ENCODE measurements around the gene TATDN2.

Gene TATDN2

DNA sequence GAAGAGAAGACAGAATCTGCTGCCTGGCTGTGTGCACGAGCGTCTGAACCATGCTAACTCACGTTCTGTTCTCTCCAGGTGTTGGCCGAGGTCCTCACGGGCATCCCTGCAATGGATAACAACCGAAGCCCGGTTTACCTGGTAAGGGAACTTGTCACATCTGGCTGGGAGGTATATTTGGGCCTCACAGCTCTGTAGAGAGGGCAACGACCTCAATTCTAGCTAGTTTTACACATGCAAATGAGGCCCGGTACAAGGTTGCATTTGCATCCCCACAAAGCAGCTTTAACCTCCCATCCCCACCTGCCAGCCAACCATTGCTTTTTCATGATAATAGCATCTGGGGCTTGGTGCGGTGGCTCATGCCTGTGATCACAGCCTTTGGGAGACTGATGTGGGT, 22.0 kb upstream of the TATDN2 start:
- H3K23ac ChIP-seq (ENCODE audit: low read length in 2 of 2): no peak overlapping the region
- H3K27me3 ChIP-seq (ENCODE audit: control insufficient read depth in 1 of 2, insufficient read depth in 1 of 2, low read length in 2 of 2): no peaks in the 10 kb centered on the region
- no peak overlapping the region for H3K4me3 ChIP-seq (ENCODE audit: insufficient read depth in 1 of 2, low read depth in 1 of 2, low read length in 2 of 2)
- no peak overlapping the region for H2BK15ac ChIP-seq (ENCODE audit: low read depth, poor library complexity, severe bottlenecking)
- H3K4ac ChIP-seq (ENCODE audit: low read depth in 1 of 2, low read length in 2 of 2): no peak overlapping the region
- no peak overlapping the region for H4K91ac ChIP-seq (ENCODE audit: low read length)
- no peak overlapping the region for H3K27ac ChIP-seq (ENCODE audit: low read length, poor library complexity, severe bottlenecking)
- no peak overlapping the region for H2AFZ ChIP-seq (ENCODE audit: low read depth, low read length)
- peaks cover 4% of the 10 kb centered on the region for H3K4me1 ChIP-seq (ENCODE audit: control insufficient read depth, insufficient read depth, low read depth, low read length)
- no peaks in the 10 kb centered on the region for H3K79me1 ChIP-seq (replicated peaks; ENCODE audit: low read length, poor library complexity, severe bottlenecking)
- no peak for DNase-seq
- H2AK5ac ChIP-seq (ENCODE audit: low read length, severe bottlenecking): no peak overlapping the region
- H3K9me3 ChIP-seq (ENCODE audit: control insufficient read depth, low read length): no peaks in the 10 kb centered on the region
- no peak overlapping the region for H3K14ac ChIP-seq (ENCODE audit: low read length in 2 of 2)
- H2BK12ac ChIP-seq (ENCODE audit: low read length in 2 of 2): no peak overlapping the region
- no peak overlapping the region for H3K18ac ChIP-seq (ENCODE audit: low read depth in 1 of 2, low read length in 2 of 2)
- 61% methylated on average over 10 of the region's 10 CpGs for WGBS
- H3K9ac ChIP-seq (ENCODE audit: low read length): no peak overlapping the region
- peaks cover 20 to 69% of the 10 kb centered on the region in 2 experiments for H3K36me3 ChIP-seq (ENCODE audit: control insufficient read depth in 1 of 2, insufficient read depth in 2 of 2, low read depth in 1 of 2, low read length in 2 of 2)
- H2BK5ac ChIP-seq (ENCODE audit: low read depth, low read length, poor library complexity, severe bottlenecking): no peak overlapping the region
- no peak overlapping the region for H2BK120ac ChIP-seq (ENCODE audit: low read depth, low read length)
- H3K4me2 ChIP-seq (ENCODE audit: low read length, poor library complexity, severe bottlenecking): no peak overlapping the region
- no peak overlapping the region for H4K8ac ChIP-seq (ENCODE audit: low read length)

DNA sequence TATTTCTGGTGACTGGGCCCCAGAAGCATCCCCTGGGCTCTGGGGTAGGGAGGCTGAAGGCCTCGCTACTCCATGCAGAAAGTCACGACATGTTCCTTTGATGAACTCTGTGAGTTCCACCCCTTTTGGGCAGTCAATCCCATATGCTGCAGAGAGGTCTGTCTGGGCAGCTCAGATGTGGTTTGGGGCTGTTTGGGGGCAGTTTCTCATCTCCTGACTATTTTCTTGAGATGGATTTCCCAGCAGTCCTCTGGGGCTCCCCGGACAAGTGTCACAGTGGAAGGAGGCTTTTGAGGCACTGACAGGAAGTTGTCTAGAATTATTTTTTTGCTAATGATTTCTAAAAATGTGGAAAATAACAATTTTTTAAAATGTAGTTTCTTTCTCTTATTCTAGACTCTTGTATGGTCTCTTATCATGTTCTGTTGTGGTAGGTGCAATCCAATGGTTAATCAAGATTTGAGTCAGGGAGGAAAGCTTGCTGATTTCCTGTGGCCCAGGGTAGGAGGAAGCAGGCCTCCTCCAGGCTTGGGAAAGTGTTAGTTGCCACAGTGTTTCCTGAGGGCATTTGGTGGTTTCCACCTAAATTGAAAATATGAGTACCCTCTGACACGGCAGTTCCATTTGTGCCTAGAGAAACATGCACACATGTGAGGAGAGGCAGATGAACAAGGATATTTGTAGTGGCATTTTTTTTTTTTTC, 19.9 kb upstream of the TATDN2 start:
- no peak overlapping the region for H4K91ac ChIP-seq (ENCODE audit: low read length)
- H3K4me2 ChIP-seq (ENCODE audit: low read length, poor library complexity, severe bottlenecking): no peak overlapping the region
- no peak overlapping the region for H3K27ac ChIP-seq (ENCODE audit: low read length, poor library complexity, severe bottlenecking)
- H3K27me3 ChIP-seq (ENCODE audit: control insufficient read depth in 1 of 2, insufficient read depth in 1 of 2, low read length in 2 of 2): no peaks in the 10 kb centered on the region
- H2BK12ac ChIP-seq (ENCODE audit: low read length in 2 of 2): no peak overlapping the region
- WGBS: 95% methylated on average over 3 of the region's 4 CpGs
- H3K4me3 ChIP-seq (ENCODE audit: insufficient read depth in 1 of 2, low read depth in 1 of 2, low read length in 2 of 2): no peak overlapping the region
- DNase-seq: no peak
- no peak overlapping the region for H3K23ac ChIP-seq (ENCODE audit: low read length in 2 of 2)
- H3K9me3 ChIP-seq (ENCODE audit: control insufficient read depth, low read length): no peaks in the 10 kb centered on the region
- no peak overlapping the region for H2AFZ ChIP-seq (ENCODE audit: low read depth, low read length)
- H3K4me1 ChIP-seq (ENCODE audit: control insufficient read depth, insufficient read depth, low read depth, low read length): peaks cover 2% of the 10 kb centered on the region
- H4K8ac ChIP-seq (ENCODE audit: low read length): no peak overlapping the region
- no peak overlapping the region for H2BK120ac ChIP-seq (ENCODE audit: low read depth, low read length)
- H3K4ac ChIP-seq (ENCODE audit: low read depth in 1 of 2, low read length in 2 of 2): no peak overlapping the region
- H3K14ac ChIP-seq (ENCODE audit: low read length in 2 of 2): no peak overlapping the region
- no peak overlapping the region for H2BK15ac ChIP-seq (ENCODE audit: low read depth, poor library complexity, severe bottlenecking)
- H2BK5ac ChIP-seq (ENCODE audit: low read depth, low read length, poor library complexity, severe bottlenecking): no peak overlapping the region
- no peaks in the 10 kb centered on the region for H3K79me1 ChIP-seq (replicated peaks; ENCODE audit: low read length, poor library complexity, severe bottlenecking)
- H3K18ac ChIP-seq (ENCODE audit: low read depth in 1 of 2, low read length in 2 of 2): no peak overlapping the region
- no peak overlapping the region for H3K9ac ChIP-seq (ENCODE audit: low read length)
- H2AK5ac ChIP-seq (ENCODE audit: low read length, severe bottlenecking): no peak overlapping the region
- peaks cover 9 to 68% of the 10 kb centered on the region in 2 experiments for H3K36me3 ChIP-seq (ENCODE audit: control insufficient read depth in 1 of 2, insufficient read depth in 2 of 2, low read depth in 1 of 2, low read length in 2 of 2)

GRCh38 chr3:10229576-10229975, 18.7 kb upstream of the TATDN2 start:
- Histone ChIP-seq H3K18ac (ENCODE audit: low read depth in 1 of 2, low read length in 2 of 2) (no peak overlapping the region), H3K9me3 (ENCODE audit: control insufficient read depth, low read length) (no peaks in the 10 kb centered on the region), H3K36me3 (ENCODE audit: control insufficient read depth in 1 of 2, insufficient read depth in 2 of 2, low read depth in 1 of 2, low read length in 2 of 2) (peaks cover 18 to 71% of the 10 kb centered on the region in 2 experiments), H3K27me3 (ENCODE audit: control insufficient read depth in 1 of 2, insufficient read depth in 1 of 2, low read length in 2 of 2) (no peaks in the 10 kb centered on the region), H3K23ac (ENCODE audit: low read length in 2 of 2) (no peak overlapping the region), H2AK5ac (ENCODE audit: low read length, severe bottlenecking) (no peak overlapping the region), H3K4ac (ENCODE audit: low read depth in 1 of 2, low read length in 2 of 2) (no peak overlapping the region), H4K91ac (ENCODE audit: low read length) (no peak overlapping the region), H3K14ac (ENCODE audit: low read length in 2 of 2) (no peak overlapping the region), H3K4me2 (ENCODE audit: low read length, poor library complexity, severe bottlenecking) (no peak overlapping the region), H2BK120ac (ENCODE audit: low read depth, low read length) (no peak overlapping the region), H4K8ac (ENCODE audit: low read length) (no peak overlapping the region), H3K4me3 (ENCODE audit: insufficient read depth in 1 of 2, low read depth in 1 of 2, low read length in 2 of 2) (no peak overlapping the region), H3K9ac (ENCODE audit: low read length) (no peak overlapping the region), H2AFZ (ENCODE audit: low read depth, low read length) (no peak overlapping the region), H2BK5ac (ENCODE audit: low read depth, low read length, poor library complexity, severe bottlenecking) (no peak overlapping the region), H3K79me1 (replicated peaks; ENCODE audit: low read length, poor library complexity, severe bottlenecking) (no peaks in the 10 kb centered on the region), H2BK12ac (ENCODE audit: low read length in 2 of 2) (no peak overlapping the region), H2BK15ac (ENCODE audit: low read depth, poor library complexity, severe bottlenecking) (no peak overlapping the region), H3K27ac (ENCODE audit: low read length, poor library complexity, severe bottlenecking) (no peak overlapping the region), H3K4me1 (ENCODE audit: control insufficient read depth, insufficient read depth, low read depth, low read length) (no peaks in the 10 kb centered on the region)
- WGBS: 95% methylated on average over 6 of the region's 7 CpGs
- no peak for DNase-seq

DNA sequence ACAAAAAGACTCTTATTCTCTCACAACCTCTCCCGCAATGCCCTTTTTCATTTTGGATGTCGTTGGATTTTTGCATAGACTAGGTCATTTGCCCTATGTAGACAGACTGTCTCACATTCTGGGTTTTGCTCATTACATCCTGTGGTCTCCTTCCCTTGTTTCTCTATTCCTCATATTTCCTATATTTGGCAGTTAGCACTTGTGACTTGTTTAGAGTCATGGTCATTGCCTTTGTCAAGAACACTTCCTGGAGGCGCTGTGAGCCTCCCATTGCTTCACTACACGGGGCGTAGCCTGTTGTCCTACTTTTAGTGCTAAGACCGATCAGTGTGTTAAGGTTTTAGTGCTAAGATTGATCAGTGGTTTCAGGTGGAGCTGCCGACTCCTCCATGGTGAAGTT, 16.1 kb upstream of the TATDN2 start:
- no peak for DNase-seq
- no peaks in the 10 kb centered on the region for H3K9me3 ChIP-seq (ENCODE audit: control insufficient read depth, low read length)
- no peaks in the 10 kb centered on the region for H3K27me3 ChIP-seq (ENCODE audit: control insufficient read depth in 1 of 2, insufficient read depth in 1 of 2, low read length in 2 of 2)
- H3K18ac ChIP-seq (ENCODE audit: low read depth in 1 of 2, low read length in 2 of 2): no peak overlapping the region
- H2BK15ac ChIP-seq (ENCODE audit: low read depth, poor library complexity, severe bottlenecking): no peak overlapping the region
- no peak overlapping the region for H3K9ac ChIP-seq (ENCODE audit: low read length)
- H2AFZ ChIP-seq (ENCODE audit: low read depth, low read length): no peak overlapping the region
- H2AK5ac ChIP-seq (ENCODE audit: low read length, severe bottlenecking): no peak overlapping the region
- no peak overlapping the region for H2BK12ac ChIP-seq (ENCODE audit: low read length in 2 of 2)
- no peaks in the 10 kb centered on the region for H3K4me1 ChIP-seq (ENCODE audit: control insufficient read depth, insufficient read depth, low read depth, low read length)
- H3K4ac ChIP-seq (ENCODE audit: low read depth in 1 of 2, low read length in 2 of 2): no peak overlapping the region
- 87% methylated on average over 7 of the region's 7 CpGs for WGBS
- H2BK120ac ChIP-seq (ENCODE audit: low read depth, low read length): no peak overlapping the region
- no peak overlapping the region for H2BK5ac ChIP-seq (ENCODE audit: low read depth, low read length, poor library complexity, severe bottlenecking)
- H3K79me1 ChIP-seq (replicated peaks; ENCODE audit: low read length, poor library complexity, severe bottlenecking): no peaks in the 10 kb centered on the region
- H4K8ac ChIP-seq (ENCODE audit: low read length): no peak overlapping the region
- H3K4me2 ChIP-seq (ENCODE audit: low read length, poor library complexity, severe bottlenecking): no peak overlapping the region
- peaks cover 27 to 83% of the 10 kb centered on the region in 2 experiments for H3K36me3 ChIP-seq (ENCODE audit: control insufficient read depth in 1 of 2, insufficient read depth in 2 of 2, low read depth in 1 of 2, low read length in 2 of 2)
- no peak overlapping the region for H3K27ac ChIP-seq (ENCODE audit: low read length, poor library complexity, severe bottlenecking)
- no peak overlapping the region for H3K23ac ChIP-seq (ENCODE audit: low read length in 2 of 2)
- no peak overlapping the region for H3K4me3 ChIP-seq (ENCODE audit: insufficient read depth in 1 of 2, low read depth in 1 of 2, low read length in 2 of 2)
- no peak overlapping the region for H4K91ac ChIP-seq (ENCODE audit: low read length)
- no peak overlapping the region for H3K14ac ChIP-seq (ENCODE audit: low read length in 2 of 2)
